COLO668 (cell line): ENCODE results near the gene AFAP1L1.
"Not testable (repeated sequence)": the region's sequence is repeated elsewhere in the genome, so short reads cannot be mapped to it uniquely, and the experiment has no call there.

ENCODE experiments used
- DNase-seq: peaks from one replicate; lab custom pipeline; 2025; ENCODE audit not compliant: unreplicated experiment; lab: John Stamatoyannopoulos, UW

AFAP1L1 gene

GRCh38 chr5:149387081-149387631 lies 115.5 kb downstream of the AFAP1L1 start:
- no peak for DNase-seq

GRCh38 chr5:149387982-149388381 lies 116.3 kb downstream of the AFAP1L1 start:
- no peak for DNase-seq

- no peak for DNase-seq
Observed at GRCh38 chr5:149388498-149389190, 117.0 kb downstream of the AFAP1L1 start.

GRCh38 chr5:149389552-149390495 lies 118.2 kb downstream of the AFAP1L1 start:
- DNase-seq: no peak

GRCh38 chr5:149391076-149391475 lies 119.4 kb downstream of the AFAP1L1 start:
- DNase-seq: not testable (repeated sequence)
